HG02943 (cell line): ENCODE results near the gene ADGRB2.

Experiments used
- ATAC-seq: cut with Tn5 transposase; IDR thresholded peaks from one replicate; pipeline ENCODE4 v1.9.1; 2021; ENCODE audit warnings: mild to moderate bottlenecking, low read depth, moderate library complexity; ENCODE audit not compliant: unreplicated experiment

Gene ADGRB2

GRCh38 chr1:31687601-31688000, 76.5 kb downstream of the ADGRB2 start:
- ATAC-seq: no peak

GRCh38 chr1:31685795-31686194, 78.3 kb downstream of the ADGRB2 start:
- no peak for ATAC-seq

- ATAC-seq: no peak
These were observed 80.1 kb downstream of the ADGRB2 start for GRCh38 chr1:31683997-31684396.

GRCh38 chr1:31681415-31681814, 82.7 kb downstream of the ADGRB2 start:
- ATAC-seq: no peak

- no peak for ATAC-seq
These were observed 84.4 kb downstream of the ADGRB2 start for GRCh38 chr1:31679676-31680230.

GRCh38 chr1:31679091-31679490, 85.0 kb downstream of the ADGRB2 start:
- no peak for ATAC-seq

- no peak for ATAC-seq
These were observed 85.5 kb downstream of the ADGRB2 start for GRCh38 chr1:31678681-31679080.

- ATAC-seq: no peak
These were observed 86.2 kb downstream of the ADGRB2 start for GRCh38 chr1:31677949-31678348.

- ATAC-seq: no peak
These were observed 86.7 kb downstream of the ADGRB2 start for GRCh38 chr1:31677401-31677800.
